SK-MEL-5 (cell line): ENCODE results near the gene RNF149. TPM values are rescaled to one million over a fixed set of nuclear protein-coding genes. Genes with fewer than 3 reads are reported as not detected.
"Not testable (repeated sequence)": the region's sequence is repeated elsewhere in the genome, so short reads cannot be mapped to it uniquely, and the experiment has no call there.

Experiments
- DNase-seq: peaks from one replicate; pipeline ENCODE4 v3.0.0-alpha.2; 2016; ENCODE audit warnings: low read depth, low spot score
- in situ Hi-C: cut with HindIII; loops from 2 replicates; pipeline ENCODE4 v1.10.0; 2016; ENCODE audit warnings: low sequenced_read_pairs, high pct_unique_total_duplicates, low pct_unique_long_range_greater_than_20kb
- polyA plus RNA-seq, 2 experiments: library from polyadenylated mRNA; depleted of rRNA; stranded (reverse); fragments of >200 nt; gene quantifications; 2 replicates each; pipeline ENCODE4 v1.2.3, GENCODE V29; 2015
- total RNA-seq: library from RNA; depleted of rRNA; stranded (reverse); fragments of >200 nt; shearing (Covaris generic); gene quantifications from 2 replicates; pipeline ENCODE4 v1.2.3, GENCODE V29; 2014; rRNA removed

The RNF149 gene, protein sequence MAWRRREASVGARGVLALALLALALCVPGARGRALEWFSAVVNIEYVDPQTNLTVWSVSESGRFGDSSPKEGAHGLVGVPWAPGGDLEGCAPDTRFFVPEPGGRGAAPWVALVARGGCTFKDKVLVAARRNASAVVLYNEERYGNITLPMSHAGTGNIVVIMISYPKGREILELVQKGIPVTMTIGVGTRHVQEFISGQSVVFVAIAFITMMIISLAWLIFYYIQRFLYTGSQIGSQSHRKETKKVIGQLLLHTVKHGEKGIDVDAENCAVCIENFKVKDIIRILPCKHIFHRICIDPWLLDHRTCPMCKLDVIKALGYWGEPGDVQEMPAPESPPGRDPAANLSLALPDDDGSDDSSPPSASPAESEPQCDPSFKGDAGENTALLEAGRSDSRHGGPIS
- total RNA-seq, result 32.9 and 36.2 TPM in 2 replicates
- polyA plus RNA-seq (2015; cell fraction: cytosol; rRNA removed), result 23.2 and 24.3 TPM in 2 replicates
- polyA plus RNA-seq (2015; cell fraction: nucleus; rRNA removed), result 50.1 and 56.6 TPM in 2 replicates

DNA sequence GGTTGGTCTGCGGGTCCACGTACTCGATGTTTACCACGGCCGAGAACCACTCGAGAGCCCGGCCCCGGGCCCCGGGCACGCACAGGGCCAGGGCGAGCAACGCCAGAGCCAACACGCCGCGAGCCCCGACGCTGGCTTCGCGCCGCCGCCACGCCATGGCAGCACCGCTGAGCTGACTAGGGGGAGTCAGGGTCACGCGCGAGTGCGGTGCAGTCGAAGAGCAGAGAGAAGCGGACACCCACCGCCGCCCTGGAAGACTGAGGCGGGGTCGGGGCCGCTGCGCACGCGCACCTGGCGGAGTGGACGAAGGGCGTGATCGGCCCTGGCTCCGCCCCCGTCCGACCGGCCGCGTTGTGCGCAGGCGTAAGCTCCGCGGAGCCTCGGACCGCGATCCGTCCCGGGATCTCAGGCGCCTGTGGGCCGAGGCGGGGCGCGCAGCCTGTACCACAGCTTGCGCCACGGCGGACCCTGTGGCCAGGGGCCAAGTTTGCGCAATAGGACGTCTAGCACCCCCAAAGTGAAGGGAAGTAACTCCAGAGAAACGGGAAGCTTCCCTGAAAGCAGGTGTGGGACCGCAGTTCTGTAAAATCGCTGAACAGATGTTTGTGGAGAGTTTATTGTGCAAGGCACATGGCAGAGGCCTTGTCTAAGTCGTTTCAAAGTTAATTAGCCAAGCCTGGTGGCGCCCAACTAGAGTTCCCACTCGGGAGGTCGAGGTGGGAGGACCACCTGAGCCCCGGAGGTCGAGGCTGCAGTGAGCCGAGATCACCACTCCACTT, at the start of gene RNF149:
RNF149 (minus strand) TSS at position 270 of the 779 bp plus-strand sequence; CDS start at position 157, 113 bp downstream.
- DNase-seq, result peak; percentile 87
- in situ Hi-C loops, result no loop called here

DNA sequence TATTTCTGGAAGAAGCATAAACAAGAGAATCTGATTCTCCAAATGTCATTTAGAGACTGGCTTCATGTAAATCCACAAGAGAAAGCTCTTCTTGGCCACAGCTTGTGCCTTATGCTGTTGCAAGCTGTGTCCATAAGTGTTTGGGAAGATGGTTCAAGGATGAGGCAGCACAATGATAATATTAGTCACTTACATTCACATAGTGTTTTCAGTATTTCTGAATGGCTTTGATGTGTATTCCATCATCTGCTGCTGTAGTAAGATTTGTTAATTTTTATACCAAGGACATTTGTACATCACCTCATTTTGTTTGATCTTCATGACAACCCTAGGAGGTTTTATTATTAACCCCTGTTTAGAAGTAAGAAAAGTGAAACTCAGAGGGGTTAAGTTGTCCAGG, 48.9 kb upstream of the RNF149 start:
- in situ Hi-C loops, result no loop called here

DNA sequence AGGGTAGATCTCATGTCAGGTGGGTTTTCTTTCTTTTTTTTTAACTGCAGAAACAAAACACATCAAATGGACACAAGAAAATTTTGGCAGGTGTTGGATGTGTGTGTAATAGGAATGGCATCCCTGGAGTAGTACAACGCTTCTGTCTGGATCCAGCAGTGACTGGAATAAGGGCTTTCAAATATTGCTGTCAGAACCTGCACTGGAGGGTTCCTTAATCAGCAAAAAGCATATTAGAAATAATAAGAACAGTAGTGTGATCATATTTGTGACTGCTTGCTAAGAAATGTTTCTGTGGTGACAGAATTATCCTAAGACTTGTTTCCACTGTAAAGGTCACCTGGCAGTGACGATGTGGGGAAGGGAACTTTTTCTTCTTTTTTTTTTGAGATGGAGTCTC, 48.0 kb upstream of the RNF149 start:
- in situ Hi-C loops, result no loop called here
- no peak for DNase-seq

More for the DNA sequence above, 48.9 kb upstream of the RNF149 start:
- DNase-seq, result no peak

DNA sequence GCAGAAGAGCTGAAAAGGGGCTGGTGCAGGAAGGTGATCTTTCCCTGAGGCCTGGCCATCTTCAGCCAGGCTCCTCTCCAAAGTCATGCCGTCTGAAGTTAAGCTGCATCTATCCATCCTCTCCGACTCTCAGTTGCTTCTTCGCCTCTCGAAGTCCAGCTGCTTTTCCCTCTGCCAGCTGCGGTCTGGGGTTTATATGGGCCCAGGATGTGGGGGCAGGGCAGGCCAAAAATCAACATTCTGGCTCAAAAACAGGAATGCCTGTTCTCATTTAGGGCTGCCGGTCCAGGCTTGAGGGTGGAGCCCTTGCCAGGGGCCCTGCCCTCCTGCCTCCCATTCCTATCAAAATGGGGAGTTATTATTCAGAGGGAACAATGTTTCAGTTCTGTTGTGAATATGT, 47.6 kb upstream of the RNF149 start:
- in situ Hi-C loops, result no loop called here
- DNase-seq, result no peak

DNA sequence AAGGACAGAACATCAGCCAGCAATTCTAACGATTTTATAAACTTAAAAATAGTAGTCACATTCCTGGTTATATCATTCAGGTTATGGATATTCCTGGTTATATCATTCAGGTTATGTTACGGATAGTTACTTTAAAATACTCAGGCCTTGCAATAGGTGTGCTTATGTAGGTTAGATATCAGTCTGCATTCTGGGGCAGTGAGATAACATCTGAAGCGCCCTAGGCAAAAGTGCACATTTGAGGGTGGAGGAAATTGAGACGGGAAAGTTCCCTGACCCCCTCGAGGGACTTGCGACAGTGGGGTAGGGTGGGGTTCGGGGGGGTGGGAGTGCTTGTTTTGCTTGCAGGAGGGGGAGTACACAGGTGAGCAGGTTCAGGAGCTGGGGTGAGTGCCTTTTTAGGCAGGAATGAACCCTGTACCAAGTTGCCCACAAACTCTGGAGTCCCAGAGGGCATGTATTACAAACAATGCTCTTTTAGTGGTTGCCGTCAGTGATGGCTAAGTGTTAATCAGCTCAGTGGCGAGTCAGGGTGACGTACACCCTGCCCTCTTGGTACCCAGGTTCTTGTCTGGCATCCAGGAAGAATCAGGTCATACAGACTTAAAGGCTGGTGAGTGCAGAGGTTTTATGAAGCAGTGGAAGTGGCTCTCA, 47.0 kb upstream of the RNF149 start:
- in situ Hi-C loops, result no loop called here
- DNase-seq, result no peak

DNA sequence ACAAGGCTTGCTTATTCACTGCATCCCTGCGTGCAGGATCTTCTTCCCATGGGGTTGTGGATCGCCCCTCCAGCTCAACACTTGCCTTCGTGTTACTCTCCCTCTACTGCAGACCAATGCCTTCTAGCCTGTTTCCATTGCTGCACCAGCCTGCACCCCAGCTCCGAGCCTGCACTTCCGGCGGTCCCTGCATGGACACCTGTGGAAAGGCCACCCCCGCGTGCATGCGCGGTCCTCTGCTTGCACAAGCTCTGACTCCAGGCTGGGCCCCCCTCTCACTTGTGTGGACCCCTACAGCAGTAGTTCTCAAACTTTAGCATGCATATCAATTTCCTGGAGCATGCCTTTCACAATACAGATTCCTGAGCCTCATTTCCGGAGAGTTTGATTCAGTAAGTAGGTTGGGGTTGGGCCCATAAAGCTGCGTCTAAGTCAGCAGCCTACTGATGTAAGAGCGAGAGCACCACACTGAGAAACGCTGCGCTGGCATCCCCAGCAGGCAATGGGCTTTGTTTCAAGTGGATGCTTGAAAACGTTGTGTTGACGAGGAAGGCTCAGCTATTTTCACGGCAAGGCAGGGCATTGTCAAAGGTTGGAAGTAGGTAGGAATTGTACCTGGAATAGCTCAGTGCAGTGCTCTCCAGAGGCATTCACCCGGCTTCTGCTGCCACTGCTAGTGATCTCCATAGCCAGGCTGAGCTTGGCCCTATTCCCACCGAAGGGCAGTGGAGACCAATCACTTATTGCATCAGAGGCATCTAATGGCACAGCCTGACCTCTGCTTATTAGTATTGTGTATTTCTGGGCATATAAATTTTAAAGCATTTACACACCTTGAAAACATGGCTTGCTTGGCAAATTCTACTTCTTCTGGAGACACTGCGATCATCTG, 46.2 kb upstream of the RNF149 start:
- no peak for DNase-seq
- in situ Hi-C loops, result no loop called here

DNA sequence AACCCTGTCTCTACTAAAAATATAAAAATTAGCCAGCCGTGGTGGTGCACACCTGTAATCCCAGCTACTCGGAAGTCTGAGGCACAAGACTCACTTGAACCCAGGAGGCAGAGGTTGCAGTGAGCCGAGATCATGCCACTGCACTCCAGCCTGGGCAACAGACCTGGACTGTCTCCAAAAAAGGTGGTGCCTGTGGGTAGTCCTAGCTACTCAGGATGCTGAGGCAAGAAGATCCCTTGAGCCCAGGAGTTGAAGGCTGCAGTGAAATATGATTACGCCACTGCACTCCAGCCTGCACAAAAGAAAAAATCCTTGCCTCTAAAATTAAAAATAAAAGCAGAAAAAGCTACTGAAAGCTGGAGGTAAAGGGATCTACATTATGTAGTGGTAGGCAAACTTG, 44.1 kb upstream of the RNF149 start:
- DNase-seq, in situ Hi-C loops: not testable (repeated sequence)

DNA sequence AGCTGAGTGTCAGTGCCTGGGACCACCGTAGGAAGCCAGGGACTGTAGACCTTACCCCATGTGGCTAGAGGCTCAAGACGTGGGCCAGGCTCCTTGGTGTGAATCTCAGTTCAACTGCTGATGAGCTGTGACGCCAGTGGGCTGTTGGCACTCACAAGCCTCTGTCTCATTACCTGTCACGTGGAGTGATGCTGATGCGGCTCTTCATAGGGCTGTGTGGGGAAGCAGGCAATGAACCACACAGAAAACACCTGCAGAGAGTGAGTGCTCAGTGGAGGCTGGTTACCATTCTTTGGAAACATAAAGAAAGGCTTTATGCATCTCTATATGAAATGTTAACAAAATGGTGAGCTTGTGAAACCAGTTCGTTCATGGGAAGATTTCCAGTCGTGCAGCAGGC, 42.7 kb upstream of the RNF149 start:
- no peak for DNase-seq
- in situ Hi-C loops, result no loop called here

DNA sequence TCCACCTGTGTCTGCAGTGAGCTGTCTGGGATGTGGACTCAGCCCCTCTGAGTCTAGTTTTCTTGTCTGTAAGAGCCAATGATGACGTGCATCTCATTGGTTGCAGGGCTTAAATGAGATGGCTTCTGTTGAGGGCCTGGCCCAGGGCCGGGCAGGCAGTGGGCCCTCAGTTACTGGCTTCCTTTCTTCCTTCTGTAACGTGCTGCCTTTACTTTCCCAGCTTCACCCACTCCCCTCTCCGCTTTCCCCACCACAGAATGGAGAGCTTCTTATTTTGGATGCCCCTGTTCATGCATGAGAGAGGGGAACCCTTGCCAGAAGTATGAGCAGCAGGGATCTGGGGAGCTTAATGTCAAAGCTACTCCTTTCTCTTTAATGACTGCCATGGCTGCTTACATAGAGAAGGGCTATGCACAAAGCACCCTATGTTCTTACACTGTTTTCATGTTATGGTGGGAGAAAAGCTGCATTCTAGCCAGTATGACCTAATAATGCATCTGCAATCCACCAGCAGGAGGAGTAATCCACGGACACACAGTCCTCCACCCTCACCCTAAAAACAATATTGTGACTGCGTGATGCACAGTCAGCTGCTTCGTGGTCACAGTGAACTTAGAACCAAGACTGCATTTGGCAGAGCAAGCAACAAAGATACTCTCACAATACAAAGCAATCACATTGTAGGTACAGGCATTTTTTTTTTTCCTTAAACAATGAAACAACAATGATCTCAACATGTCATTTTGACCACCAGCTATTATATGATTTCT, 41.6 kb upstream of the RNF149 start:
- peak; percentile 82 for DNase-seq
- in situ Hi-C loops, result no loop called here

DNA sequence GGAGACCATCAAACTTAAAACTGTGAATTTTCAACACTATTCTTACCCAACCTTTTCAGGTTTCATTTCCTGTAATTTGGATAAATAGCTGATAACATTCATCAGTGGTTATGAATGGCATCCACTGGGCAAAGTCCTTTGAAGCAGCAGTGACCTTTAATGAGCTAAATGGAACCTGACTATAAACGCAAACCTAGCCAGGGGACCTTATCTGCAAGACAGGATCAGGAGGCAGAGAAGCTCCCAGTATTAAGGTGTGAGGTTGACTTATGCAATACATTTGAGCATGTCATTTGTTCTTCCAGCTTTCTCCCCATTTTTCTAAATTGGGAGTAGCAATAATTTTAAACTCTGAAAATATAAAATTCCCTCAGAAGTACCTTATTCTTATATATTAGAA, 40.4 kb upstream of the RNF149 start:
- no peak for DNase-seq
- in situ Hi-C loops, result no loop called here

DNA sequence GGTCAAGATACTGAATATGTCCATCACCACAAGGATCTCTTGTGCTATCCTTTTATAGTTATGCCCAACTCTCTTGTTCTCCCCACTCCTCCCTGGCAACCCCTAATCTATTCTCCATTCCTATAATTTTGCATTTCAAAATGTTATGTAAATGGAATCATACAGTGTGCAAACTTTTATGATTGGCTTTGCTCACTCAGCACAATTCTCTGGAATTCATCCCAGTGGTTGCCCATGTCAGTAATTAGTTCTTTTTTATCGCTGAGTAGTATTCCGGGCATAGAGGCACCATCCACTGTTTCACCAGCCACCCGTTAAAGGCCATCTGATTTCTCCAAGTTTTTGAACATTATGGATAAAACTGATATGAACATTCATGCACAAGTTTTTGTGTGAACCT, 38.4 kb upstream of the RNF149 start:
- in situ Hi-C loops, result no loop called here

DNA sequence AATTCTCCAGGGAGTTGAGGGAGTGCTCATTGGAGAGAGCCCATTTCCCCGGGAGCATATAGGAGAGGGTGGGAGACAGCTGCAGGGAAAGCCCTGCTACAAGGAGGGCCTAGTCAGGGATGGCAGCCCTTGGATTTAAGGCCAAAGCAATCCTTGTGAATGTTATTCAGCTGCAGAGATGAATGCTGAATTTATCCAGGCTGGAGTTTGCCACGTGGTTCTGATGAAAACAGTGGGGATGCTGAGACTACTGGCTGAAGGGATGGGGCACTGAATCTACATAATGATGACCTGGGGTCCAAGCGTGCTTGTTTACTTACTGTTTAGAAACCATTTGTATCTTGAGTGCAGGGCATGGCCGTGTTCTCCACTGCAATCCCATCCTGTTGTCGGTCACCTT, 35.6 kb upstream of the RNF149 start:
- no peak for DNase-seq
- in situ Hi-C loops, result no loop called here

More for the DNA sequence above, 38.4 kb upstream of the RNF149 start:
- DNase-seq, result no peak

DNA sequence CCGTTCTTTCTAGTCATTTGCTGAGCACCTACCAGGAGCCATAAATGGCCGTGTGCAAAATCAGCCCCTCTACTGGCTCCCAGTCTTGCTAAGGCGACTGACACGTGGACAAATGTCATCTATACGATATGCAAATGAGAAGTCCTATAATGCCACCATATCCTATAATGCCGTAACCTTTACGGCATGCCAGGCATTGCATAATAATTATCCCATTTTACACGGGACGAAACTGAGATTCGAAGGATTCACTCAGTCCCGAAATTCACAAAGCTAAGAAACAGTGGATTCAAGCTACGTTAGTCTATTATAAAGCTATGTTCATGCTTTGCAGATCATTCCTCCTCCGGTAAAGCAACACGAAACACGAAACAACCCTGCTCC, 34.1 kb upstream of the RNF149 start:
- in situ Hi-C loops, result no loop called here
- DNase-seq, result no peak

DNA sequence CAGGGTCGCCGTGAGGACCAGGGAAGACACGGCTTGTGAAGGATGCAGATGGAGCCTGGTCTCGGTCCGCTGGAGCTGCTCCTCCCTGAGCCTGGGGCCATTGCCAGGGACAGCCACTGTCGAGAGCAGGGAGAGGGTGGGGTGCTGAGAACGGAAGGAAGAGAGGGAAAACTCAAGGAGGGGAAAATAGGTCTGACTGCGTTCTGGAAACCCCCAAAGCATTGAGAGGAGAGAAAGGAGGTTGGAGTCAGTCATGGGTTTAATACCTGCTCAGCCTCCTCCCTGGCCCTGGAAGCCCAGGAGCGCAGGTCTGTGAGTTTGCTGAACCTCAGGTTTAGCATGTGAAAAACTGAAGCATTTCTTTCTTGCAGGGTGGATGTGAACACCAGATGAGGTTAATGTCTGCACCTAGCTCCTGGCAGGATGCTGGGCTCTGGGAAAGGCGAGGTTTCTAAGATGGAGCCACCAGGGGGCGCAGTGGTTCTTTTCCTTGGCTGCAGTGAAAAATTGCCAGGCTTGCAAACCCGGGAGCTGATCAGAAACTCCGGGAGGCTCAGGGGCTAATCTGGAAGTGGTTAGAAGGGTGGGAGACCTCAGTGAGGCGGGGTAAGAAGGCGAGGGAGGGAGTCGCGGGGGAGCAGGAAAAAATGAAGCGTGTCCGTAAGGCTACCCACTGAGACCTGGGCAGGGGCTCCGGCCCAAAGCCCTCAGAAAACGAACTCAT, 33.6 kb upstream of the RNF149 start:
- in situ Hi-C loops, result no loop called here
- DNase-seq, result peak; percentile 77

DNA sequence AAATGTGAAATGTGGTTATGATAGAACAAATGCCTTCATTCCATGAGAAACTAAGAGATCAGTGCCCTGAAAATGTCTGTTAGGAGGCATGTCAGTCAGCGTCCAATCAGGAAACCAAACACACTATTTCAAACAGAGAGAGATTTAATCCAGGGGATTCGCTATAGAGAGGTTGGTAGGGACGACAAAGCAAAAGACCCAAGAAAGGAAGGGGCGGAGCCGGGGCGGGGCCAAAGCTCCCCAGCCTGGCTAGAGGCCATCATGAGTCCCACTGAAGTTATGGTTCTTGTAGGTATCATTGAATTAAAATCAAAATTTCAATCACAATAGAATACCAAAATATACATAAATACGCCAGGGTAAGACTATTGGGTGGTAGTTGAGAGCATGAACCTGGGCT, 32.9 kb upstream of the RNF149 start:
- in situ Hi-C loops, result no loop called here

DNA sequence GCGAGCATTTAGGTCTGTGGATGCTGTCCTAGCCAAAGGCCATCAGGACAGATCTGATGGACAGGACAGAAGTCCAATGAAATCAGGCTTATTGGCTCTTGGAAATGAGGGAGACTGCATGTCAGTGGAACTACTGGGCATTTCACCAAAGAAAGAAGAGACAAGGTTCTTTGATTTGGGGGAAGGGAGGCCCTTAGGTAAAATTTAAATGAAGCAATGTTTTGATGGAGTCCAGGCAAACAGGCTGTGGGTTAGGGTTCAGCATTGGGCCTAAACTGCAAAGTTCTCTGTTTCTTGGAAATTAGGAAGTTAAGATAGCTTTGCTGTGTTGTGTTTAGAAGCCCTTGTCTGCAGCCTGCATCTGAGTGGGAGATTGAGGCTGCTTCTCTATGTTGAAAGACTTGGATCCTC, 31.6 kb upstream of the RNF149 start:
- in situ Hi-C loops, result no loop called here
- DNase-seq, result no peak

More for the DNA sequence above, 32.9 kb upstream of the RNF149 start:
- DNase-seq, result peak; percentile 40
